ENCODE results near the gene STXBP6. TPM values are rescaled to one million over a fixed set of nuclear protein-coding genes. Genes with fewer than 3 reads are reported as not detected.

The STXBP6 gene
- total RNA-seq, 1 donor from 2014 or later = 1.7 TPM

- no peak overlapping the region for H3K27ac Mint-ChIP-seq (ENCODE audit: unreplicated experiment)
- TF ChIP-seq CTCF (IDR thresholded peaks at IDR 0.05) = peak; percentile 53
- H3K36me3 Mint-ChIP-seq (ENCODE audit: low read depth) = no peaks in the 10 kb centered on the region
- no peak for DNase-seq (ENCODE audit: low spot score)
- no peaks in the 10 kb centered on the region for H3K9me3 Mint-ChIP-seq (ENCODE audit: low read depth)
- H3K4me1 Mint-ChIP-seq (ENCODE audit: low read depth) = peaks cover 2% of the 10 kb centered on the region
- no peaks in the 10 kb centered on the region for H3K27me3 Mint-ChIP-seq (ENCODE audit: low read depth)
- no peak overlapping the region for H3K4me3 Mint-ChIP-seq (ENCODE audit: unreplicated experiment)
Measured at GRCh38 chr14:25032092-25032784, 17.7 kb downstream of the STXBP6 start.

GRCh38 chr14:25026476-25027137 lies 23.3 kb downstream of the STXBP6 start:
- H3K27ac Mint-ChIP-seq (ENCODE audit: unreplicated experiment) = no peak overlapping the region
- H3K36me3 Mint-ChIP-seq (ENCODE audit: low read depth) = no peaks in the 10 kb centered on the region
- H3K27me3 Mint-ChIP-seq (ENCODE audit: low read depth) = no peaks in the 10 kb centered on the region
- no peaks in the 10 kb centered on the region for H3K4me1 Mint-ChIP-seq (ENCODE audit: low read depth)
- DNase-seq (ENCODE audit: low spot score) = no peak
- TF ChIP-seq CTCF (IDR thresholded peaks at IDR 0.05) = no peak
- H3K4me3 Mint-ChIP-seq (ENCODE audit: unreplicated experiment) = no peak overlapping the region
- H3K9me3 Mint-ChIP-seq (ENCODE audit: low read depth) = no peaks in the 10 kb centered on the region

GRCh38 chr14:25019892-25020291 lies 30.1 kb downstream of the STXBP6 start:
- H3K4me1 Mint-ChIP-seq (ENCODE audit: low read depth) = no peaks in the 10 kb centered on the region
- H3K36me3 Mint-ChIP-seq (ENCODE audit: low read depth) = no peaks in the 10 kb centered on the region
- no peaks in the 10 kb centered on the region for H3K9me3 Mint-ChIP-seq (ENCODE audit: low read depth)
- DNase-seq (ENCODE audit: low spot score) = no peak
- H3K27ac Mint-ChIP-seq (ENCODE audit: unreplicated experiment) = no peak overlapping the region
- H3K4me3 Mint-ChIP-seq (ENCODE audit: unreplicated experiment) = no peak overlapping the region
- no peak for TF ChIP-seq CTCF (IDR thresholded peaks at IDR 0.05)
- H3K27me3 Mint-ChIP-seq (ENCODE audit: low read depth) = no peaks in the 10 kb centered on the region

- Mint-ChIP-seq H3K36me3 (ENCODE audit: low read depth) (no peaks in the 10 kb centered on the region), H3K9me3 (ENCODE audit: low read depth) (no peaks in the 10 kb centered on the region), H3K27me3 (ENCODE audit: low read depth) (no peaks in the 10 kb centered on the region), H3K4me3 (ENCODE audit: unreplicated experiment) (no peak overlapping the region), H3K27ac (ENCODE audit: unreplicated experiment) (no peak overlapping the region), H3K4me1 (ENCODE audit: low read depth) (no peaks in the 10 kb centered on the region)
- TF ChIP-seq CTCF (IDR thresholded peaks at IDR 0.05) = no peak
- DNase-seq (ENCODE audit: low spot score) = no peak
Measured at GRCh38 chr14:25017562-25017961, 32.4 kb downstream of the STXBP6 start.

GRCh38 chr14:25015761-25016160 lies 34.2 kb downstream of the STXBP6 start:
- H3K27me3 Mint-ChIP-seq (ENCODE audit: low read depth) = no peaks in the 10 kb centered on the region
- DNase-seq (ENCODE audit: low spot score) = no peak
- peaks cover 4% of the 10 kb centered on the region for H3K4me1 Mint-ChIP-seq (ENCODE audit: low read depth)
- no peak for TF ChIP-seq CTCF (IDR thresholded peaks at IDR 0.05)
- no peak overlapping the region for H3K4me3 Mint-ChIP-seq (ENCODE audit: unreplicated experiment)
- no peaks in the 10 kb centered on the region for H3K36me3 Mint-ChIP-seq (ENCODE audit: low read depth)
- H3K27ac Mint-ChIP-seq (ENCODE audit: unreplicated experiment) = no peak overlapping the region
- no peaks in the 10 kb centered on the region for H3K9me3 Mint-ChIP-seq (ENCODE audit: low read depth)
